Fibroblast of mammary gland (primary cell): ENCODE results near the gene SGIP1.

ENCODE experiments used
- DNase-seq: peaks from one replicate; pipeline ENCODE4 v3.0.0-alpha.2; 2010; ENCODE audit warnings: low read depth
- H3K4me3 ChIP-seq: 2 replicates; pipeline ENCODE4 v1.5.1; 2011; ENCODE audit warnings: low read depth, mild to moderate bottlenecking, low read length, moderate library complexity; ENCODE audit not compliant: control insufficient read depth
- TF ChIP-seq, protein P1 (sequence below): conservative IDR thresholded peaks from 2 replicates; pipeline ENCODE4 v1.5.1; 2011; ENCODE audit warnings: low read depth, low read length, inconsistent platforms; ENCODE audit not compliant: control insufficient read depth, insufficient read depth

The SGIP1 gene

DNA sequence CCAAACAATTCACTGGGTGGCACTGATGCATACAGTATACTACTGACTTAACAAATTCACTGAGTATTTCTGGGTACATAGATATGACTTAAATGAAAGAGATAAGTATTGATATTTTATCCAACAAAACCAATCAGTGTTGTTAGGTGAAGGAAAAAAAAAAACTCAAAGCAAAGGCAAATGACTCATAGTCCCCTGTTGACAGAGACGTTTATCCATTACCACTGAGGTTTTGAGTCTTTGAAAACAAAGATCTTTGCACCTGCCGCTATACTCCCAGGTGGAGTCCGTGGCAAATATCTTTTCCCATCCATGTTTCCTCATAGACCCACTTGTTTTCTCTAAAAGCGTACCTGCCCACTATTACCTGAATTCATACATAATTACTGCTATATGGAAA is 236.7 kb downstream of the SGIP1 start:
- no peak overlapping the region for H3K4me3 ChIP-seq
- no peak for DNase-seq
- TF ChIP-seq, protein P1, sequence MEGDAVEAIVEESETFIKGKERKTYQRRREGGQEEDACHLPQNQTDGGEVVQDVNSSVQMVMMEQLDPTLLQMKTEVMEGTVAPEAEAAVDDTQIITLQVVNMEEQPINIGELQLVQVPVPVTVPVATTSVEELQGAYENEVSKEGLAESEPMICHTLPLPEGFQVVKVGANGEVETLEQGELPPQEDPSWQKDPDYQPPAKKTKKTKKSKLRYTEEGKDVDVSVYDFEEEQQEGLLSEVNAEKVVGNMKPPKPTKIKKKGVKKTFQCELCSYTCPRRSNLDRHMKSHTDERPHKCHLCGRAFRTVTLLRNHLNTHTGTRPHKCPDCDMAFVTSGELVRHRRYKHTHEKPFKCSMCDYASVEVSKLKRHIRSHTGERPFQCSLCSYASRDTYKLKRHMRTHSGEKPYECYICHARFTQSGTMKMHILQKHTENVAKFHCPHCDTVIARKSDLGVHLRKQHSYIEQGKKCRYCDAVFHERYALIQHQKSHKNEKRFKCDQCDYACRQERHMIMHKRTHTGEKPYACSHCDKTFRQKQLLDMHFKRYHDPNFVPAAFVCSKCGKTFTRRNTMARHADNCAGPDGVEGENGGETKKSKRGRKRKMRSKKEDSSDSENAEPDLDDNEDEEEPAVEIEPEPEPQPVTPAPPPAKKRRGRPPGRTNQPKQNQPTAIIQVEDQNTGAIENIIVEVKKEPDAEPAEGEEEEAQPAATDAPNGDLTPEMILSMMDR = no peak

DNA sequence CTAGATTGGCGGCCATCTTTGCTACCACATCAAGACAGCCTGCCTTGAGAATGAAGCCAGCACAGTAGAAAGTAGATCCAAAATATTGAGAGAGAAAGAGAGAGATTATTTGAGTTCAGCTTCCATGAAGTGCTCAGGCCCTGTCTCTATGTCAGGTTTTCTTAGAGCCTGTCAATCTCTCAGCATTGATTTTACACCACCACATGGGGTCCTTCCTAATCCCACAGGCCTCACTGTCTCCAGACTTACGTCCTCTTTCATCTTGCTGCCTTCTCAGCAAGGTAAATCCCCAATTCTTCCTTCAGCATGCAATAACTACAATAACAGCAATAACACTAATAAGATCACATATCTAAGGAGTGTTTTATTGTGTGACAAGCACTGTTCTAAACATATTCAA is 239.3 kb downstream of the SGIP1 start:
- no peak for DNase-seq
- no peak overlapping the region for H3K4me3 ChIP-seq
- TF ChIP-seq, protein P1 = no peak

DNA sequence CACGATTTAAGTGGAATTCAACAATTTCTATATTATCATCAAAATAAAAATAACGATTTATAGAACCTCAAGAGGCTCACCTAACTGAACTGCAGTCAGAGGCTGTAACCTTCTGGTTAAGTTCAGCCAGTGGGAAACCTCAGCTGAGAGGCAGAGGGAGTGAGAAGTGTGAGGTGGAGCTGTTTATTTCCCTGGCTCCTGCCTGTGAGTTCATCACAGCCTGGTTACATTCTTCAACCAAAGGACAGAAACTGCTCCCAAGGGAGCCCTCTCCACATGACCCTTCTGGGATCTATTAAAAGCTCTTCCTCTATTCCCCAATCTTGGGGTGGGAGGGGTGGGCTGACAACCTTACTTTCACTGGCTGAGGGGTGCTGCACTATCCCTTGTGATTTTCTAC is 240.5 kb downstream of the SGIP1 start:
- no peak overlapping the region for H3K4me3 ChIP-seq
- TF ChIP-seq, protein P1 = no peak
- no peak for DNase-seq

DNA sequence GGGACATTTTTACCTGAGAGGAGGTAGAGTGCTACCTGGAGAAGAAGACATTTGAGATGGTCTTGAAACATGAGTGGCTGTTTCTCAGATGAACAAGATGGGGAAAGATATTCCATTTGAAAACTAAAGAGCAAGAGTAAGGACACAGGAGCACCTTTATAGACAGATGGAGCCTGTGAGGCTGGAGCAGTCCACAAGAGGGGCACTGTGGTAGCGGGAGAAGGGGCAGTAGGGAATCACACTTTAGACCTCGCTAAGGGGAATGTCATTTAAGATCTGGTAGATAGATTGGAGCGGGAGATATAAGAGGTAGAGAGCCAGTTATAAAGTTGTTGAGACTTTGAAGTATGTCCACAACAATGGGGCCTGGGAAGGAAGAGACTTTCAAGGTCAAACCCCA is 241.7 kb downstream of the SGIP1 start:
- DNase-seq = no peak
- TF ChIP-seq, protein P1 = no peak
- H3K4me3 ChIP-seq = no peak overlapping the region

DNA sequence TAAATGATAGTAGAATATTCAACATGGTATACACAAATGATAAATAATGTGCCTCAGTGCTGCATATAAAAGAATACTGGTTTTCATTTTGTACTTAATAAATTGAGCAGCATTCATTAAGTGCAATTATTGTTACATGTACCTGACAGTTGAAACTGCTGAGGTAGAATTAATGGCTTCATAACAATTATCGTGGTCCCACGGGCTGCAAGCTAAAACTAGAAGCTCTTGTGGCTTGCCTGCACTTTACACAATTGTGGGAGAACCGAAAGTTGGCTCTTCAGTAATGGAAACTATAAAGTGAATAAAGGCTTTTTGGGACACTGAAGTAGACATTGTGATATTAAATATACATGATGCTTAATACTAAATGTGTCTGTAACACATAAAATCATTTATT is 243.9 kb downstream of the SGIP1 start:
- DNase-seq = no peak
- no peak overlapping the region for H3K4me3 ChIP-seq
- TF ChIP-seq, protein P1 = no peak

DNA sequence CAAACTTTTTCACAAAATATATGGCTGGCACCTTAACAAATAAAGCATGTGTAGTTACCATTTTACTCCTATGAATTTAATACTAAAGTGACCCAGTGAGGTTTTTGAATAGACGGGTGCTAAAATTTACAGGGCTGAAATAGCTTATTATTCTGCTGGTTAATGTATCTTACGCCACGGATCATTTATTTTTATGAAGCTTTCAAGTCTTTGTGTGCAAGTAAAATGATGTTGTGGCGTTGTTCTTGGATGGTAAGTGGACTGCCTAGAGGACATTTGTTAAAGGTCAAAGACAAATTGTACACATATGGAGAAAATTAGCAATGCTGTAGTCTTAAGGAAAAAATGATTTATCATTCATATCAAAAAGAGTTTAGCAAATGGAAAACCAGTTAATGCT is 244.3 kb downstream of the SGIP1 start:
- no peak overlapping the region for H3K4me3 ChIP-seq
- DNase-seq = no peak
- TF ChIP-seq, protein P1 = no peak

DNA sequence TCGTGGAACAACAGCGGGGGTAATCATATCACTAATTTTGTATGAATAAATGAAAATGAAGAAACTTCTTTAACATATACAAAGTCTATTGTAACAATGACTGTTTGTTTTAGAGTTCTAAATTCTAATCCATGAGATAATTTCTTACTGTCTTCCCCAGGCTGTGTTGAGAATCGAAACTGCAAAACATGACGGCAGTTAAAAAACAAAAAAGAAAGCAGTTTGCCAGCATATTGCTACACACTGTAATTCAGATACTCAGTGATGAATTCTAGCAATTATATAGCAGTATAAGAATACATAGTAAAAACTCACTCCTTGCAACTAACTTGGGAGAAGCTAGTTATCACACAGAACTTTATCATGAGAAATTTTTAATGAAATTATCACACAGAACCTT is 245.0 kb downstream of the SGIP1 start:
- DNase-seq = peak; percentile 35
- TF ChIP-seq, protein P1 = no peak
- peak overlapping the region; percentile 19 for H3K4me3 ChIP-seq
